ENCODE results near the gene AP1S2. TPM values are rescaled to one million over a fixed set of nuclear protein-coding genes. Genes with fewer than 3 reads are reported as not detected.

The AP1S2 gene
- total RNA-seq, 1 experiment from 2014 or later: 367 TPM

GRCh38 chrX:15843960-15844359 is 10.7 kb downstream of the AP1S2 start:
- H4K91ac ChIP-seq (ENCODE audit: insufficient read length, low read depth, low read length): no peak overlapping the region
- no peaks in the 10 kb centered on the region for H3K27me3 ChIP-seq (ENCODE audit: insufficient read depth, low read length)
- H4K8ac ChIP-seq (replicated peaks; ENCODE audit: insufficient read length, low read depth, low read length): no peak overlapping the region
- no peak overlapping the region for H3K9ac ChIP-seq (ENCODE audit: extremely low read depth, insufficient read length, low read length)
- no peaks in the 10 kb centered on the region for H3K9me3 ChIP-seq (ENCODE audit: control insufficient read depth, low read depth, low read length)
- H3T11ph ChIP-seq (ENCODE audit: low read length): no peak overlapping the region
- no peak overlapping the region for H3K4me3 Mint-ChIP-seq
- H3K79me1 ChIP-seq (ENCODE audit: insufficient read depth, low read depth, low read length, poor library complexity, severe bottlenecking): peaks cover 6% of the 10 kb centered on the region
- H2BK120ac ChIP-seq (ENCODE audit: low read depth, low read length, poor library complexity, severe bottlenecking): no peak overlapping the region
- peaks cover 77 to 92% (median 91%) of the 10 kb centered on the region in 3 experiments for H3K36me3 Mint-ChIP-seq (ENCODE audit: insufficient read depth in 1 of 3, low read depth in 3 of 3)
- no peak overlapping the region for H3K4me2 ChIP-seq (ENCODE audit: insufficient read depth, insufficient read length, low read length)
- TF ChIP-seq, protein P1, sequence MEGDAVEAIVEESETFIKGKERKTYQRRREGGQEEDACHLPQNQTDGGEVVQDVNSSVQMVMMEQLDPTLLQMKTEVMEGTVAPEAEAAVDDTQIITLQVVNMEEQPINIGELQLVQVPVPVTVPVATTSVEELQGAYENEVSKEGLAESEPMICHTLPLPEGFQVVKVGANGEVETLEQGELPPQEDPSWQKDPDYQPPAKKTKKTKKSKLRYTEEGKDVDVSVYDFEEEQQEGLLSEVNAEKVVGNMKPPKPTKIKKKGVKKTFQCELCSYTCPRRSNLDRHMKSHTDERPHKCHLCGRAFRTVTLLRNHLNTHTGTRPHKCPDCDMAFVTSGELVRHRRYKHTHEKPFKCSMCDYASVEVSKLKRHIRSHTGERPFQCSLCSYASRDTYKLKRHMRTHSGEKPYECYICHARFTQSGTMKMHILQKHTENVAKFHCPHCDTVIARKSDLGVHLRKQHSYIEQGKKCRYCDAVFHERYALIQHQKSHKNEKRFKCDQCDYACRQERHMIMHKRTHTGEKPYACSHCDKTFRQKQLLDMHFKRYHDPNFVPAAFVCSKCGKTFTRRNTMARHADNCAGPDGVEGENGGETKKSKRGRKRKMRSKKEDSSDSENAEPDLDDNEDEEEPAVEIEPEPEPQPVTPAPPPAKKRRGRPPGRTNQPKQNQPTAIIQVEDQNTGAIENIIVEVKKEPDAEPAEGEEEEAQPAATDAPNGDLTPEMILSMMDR (conservative IDR thresholded peaks at IDR 0.05): no peak
- H4K20me1 ChIP-seq (ENCODE audit: control insufficient read depth, insufficient read depth, insufficient read length): no peaks in the 10 kb centered on the region
- no peak overlapping the region for H2BK15ac ChIP-seq (ENCODE audit: low read depth, low read length)
- no peak overlapping the region for H2BK5ac ChIP-seq (ENCODE audit: insufficient read length, low read length)
- no peak overlapping the region for H2AFZ ChIP-seq (ENCODE audit: low read length)
- H3K27me3 Mint-ChIP-seq (ENCODE audit: low read depth): no peaks in the 10 kb centered on the region
- no peak overlapping the region for H2BK12ac ChIP-seq (ENCODE audit: insufficient read length, low read depth, low read length)
- H3K23ac ChIP-seq (ENCODE audit: insufficient read length, low read depth, low read length): no peak overlapping the region
- H3K9me3 Mint-ChIP-seq: no peaks in the 10 kb centered on the region
- no peak overlapping the region for H4K5ac ChIP-seq (ENCODE audit: insufficient read length, low read depth, low read length)
- peaks cover 51 to 74% of the 10 kb centered on the region in 2 experiments for H3K4me1 Mint-ChIP-seq
- no peak for DNase-seq
- no peak overlapping the region for H3K14ac ChIP-seq (ENCODE audit: insufficient read depth, low read length)
- no peak overlapping the region for H3K4ac ChIP-seq (ENCODE audit: low read depth, low read length)
- H3K79me2 ChIP-seq (ENCODE audit: insufficient read depth, low read length): peaks cover 21% of the 10 kb centered on the region; the same call in 1 of the 2 replicates
- no peak overlapping the region for H3K18ac ChIP-seq (ENCODE audit: insufficient read length, low read depth, low read length)
- no peak overlapping the region for H3K56ac ChIP-seq (ENCODE audit: insufficient read length, low read depth, low read length)
- H3K23me2 ChIP-seq (ENCODE audit: insufficient read length, low read depth, low read length, poor library complexity, severe bottlenecking): no peaks in the 10 kb centered on the region
- H3K4me1 ChIP-seq (ENCODE audit: insufficient read depth, low read length): no peaks in the 10 kb centered on the region
- H2BK20ac ChIP-seq (ENCODE audit: low read depth, low read length, poor library complexity, severe bottlenecking): no peak overlapping the region
- H3K27ac ChIP-seq (ENCODE audit: insufficient read length, low read depth, low read length): no peak overlapping the region
- H2AK5ac ChIP-seq (ENCODE audit: insufficient read length, low read length): no peak overlapping the region
- H3K27ac Mint-ChIP-seq: peak overlapping the region in 2 of 3 experiments; percentile 49 to 95; a peak in 3 of 7 replicates
